ENCODE results near the gene FAM13A. TPM values are rescaled to one million over a fixed set of nuclear protein-coding genes. Genes with fewer than 3 reads are reported as not detected.

FAM13A gene
- total RNA-seq, 2 experiments from 2014 or later: 9.6 to 10.2 TPM

DNA sequence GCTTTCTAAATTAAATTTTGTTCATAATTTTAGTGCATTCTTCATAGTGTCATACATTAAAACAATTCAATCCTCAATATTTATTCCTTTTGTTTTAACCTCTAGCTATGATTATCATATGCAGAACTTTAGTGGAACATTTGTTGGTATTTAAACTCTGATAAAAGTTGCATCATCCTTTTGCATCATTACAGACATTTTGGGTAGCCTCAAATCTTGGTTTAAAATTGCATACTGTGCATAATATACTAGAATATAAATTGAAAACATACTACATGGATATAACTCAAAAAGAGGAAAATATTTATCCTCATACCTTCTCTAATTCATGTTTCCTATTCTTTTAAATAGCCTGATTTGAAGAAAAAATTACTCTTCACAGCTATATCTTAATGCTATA lies 262.0 kb downstream of the FAM13A start:
- H3K4me3 ChIP-seq (ENCODE audit: low read length): no peak overlapping the region
- H3K9me3 Mint-ChIP-seq: no peaks in the 10 kb centered on the region
- TF ChIP-seq, protein P1, sequence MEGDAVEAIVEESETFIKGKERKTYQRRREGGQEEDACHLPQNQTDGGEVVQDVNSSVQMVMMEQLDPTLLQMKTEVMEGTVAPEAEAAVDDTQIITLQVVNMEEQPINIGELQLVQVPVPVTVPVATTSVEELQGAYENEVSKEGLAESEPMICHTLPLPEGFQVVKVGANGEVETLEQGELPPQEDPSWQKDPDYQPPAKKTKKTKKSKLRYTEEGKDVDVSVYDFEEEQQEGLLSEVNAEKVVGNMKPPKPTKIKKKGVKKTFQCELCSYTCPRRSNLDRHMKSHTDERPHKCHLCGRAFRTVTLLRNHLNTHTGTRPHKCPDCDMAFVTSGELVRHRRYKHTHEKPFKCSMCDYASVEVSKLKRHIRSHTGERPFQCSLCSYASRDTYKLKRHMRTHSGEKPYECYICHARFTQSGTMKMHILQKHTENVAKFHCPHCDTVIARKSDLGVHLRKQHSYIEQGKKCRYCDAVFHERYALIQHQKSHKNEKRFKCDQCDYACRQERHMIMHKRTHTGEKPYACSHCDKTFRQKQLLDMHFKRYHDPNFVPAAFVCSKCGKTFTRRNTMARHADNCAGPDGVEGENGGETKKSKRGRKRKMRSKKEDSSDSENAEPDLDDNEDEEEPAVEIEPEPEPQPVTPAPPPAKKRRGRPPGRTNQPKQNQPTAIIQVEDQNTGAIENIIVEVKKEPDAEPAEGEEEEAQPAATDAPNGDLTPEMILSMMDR (IDR thresholded peaks at IDR 0.05): no peak
- H3K4me1 ChIP-seq (ENCODE audit: insufficient read depth, low read length): no peaks in the 10 kb centered on the region
- no peaks in the 10 kb centered on the region for H3K4me1 Mint-ChIP-seq (ENCODE audit: low read depth)
- no peaks in the 10 kb centered on the region for H3K27me3 ChIP-seq (ENCODE audit: control insufficient read depth in 1 of 2, insufficient read depth in 2 of 2, low read length in 2 of 2)
- CTCF ChIA-PET: no interaction called here
- peaks cover 3% of the 10 kb centered on the region for H3K36me3 ChIP-seq (ENCODE audit: insufficient read depth, low read length)
- DNase-seq (no peak), ATAC-seq (ENCODE audit: poor library complexity) (no peak)
- intact Hi-C loops (cut with DNase I, micrococcal nuclease): loop anchor here (10.0 kb wide), 2 partner anchors 260 to 270 kb away; partner anchors contain the start of gene PYURF (in 1 of the 2)
- no peaks in the 10 kb centered on the region for H3K9me3 ChIP-seq (ENCODE audit: control insufficient read depth in 1 of 2, insufficient read depth in 1 of 2, low read length in 2 of 2)
- no peaks in the 10 kb centered on the region for H3K36me3 Mint-ChIP-seq (ENCODE audit: low read depth)
- no peak overlapping the region for H3K27ac Mint-ChIP-seq
- POLR2A ChIA-PET: no interaction called here
- no peak overlapping the region for H3K4me3 Mint-ChIP-seq
- no peak overlapping the region for H3K27ac ChIP-seq (ENCODE audit: low read depth in 1 of 2, low read length in 2 of 2)
- H3K27me3 Mint-ChIP-seq: no peaks in the 10 kb centered on the region

DNA sequence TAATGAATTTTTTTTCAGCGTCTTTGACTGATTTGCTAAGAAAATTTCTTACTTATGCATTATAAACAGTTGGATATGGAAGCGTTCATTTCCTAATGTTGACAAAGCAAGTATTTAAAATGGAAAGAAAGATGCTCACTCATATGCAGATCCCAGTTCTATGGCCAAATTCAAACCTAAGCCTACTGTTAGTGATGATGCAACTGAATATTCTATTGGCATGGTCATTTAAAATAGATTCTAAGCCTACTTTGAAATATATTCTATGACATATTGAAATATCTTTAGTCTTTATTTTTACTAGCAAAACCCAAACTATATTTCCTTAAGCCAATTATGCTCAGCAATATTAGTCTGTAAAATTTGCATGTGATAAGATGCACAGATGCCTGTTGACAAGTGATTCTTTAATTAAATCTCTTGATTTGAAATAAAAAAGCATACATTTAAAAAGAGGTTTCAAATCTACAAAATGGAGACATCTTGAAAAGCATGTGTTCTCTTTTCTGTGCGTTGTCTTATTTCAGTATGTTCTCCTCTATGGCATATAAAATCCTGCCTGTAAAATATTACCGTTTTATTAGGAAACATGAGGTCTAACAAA lies 262.8 kb downstream of the FAM13A start:
- Mint-ChIP-seq H3K9me3 (no peaks in the 10 kb centered on the region), H3K36me3 (ENCODE audit: low read depth) (no peaks in the 10 kb centered on the region), H3K27me3 (no peaks in the 10 kb centered on the region), H3K4me3 (no peak overlapping the region), H3K27ac (no peak overlapping the region), H3K4me1 (ENCODE audit: low read depth) (no peaks in the 10 kb centered on the region)
- no peaks in the 10 kb centered on the region for H3K36me3 ChIP-seq (ENCODE audit: insufficient read depth, low read length)
- no peak overlapping the region for H3K4me3 ChIP-seq (ENCODE audit: low read length)
- no peak for DNase-seq
- CTCF ChIA-PET: no interaction called here
- TF ChIP-seq, protein P1 (IDR thresholded peaks at IDR 0.05): no peak
- H3K27ac ChIP-seq (ENCODE audit: low read depth in 1 of 2, low read length in 2 of 2): no peak overlapping the region
- ATAC-seq (ENCODE audit: poor library complexity): no peak
- intact Hi-C loops (cut with DNase I, micrococcal nuclease): loop anchor here (10.0 kb wide), 2 partner anchors 259 to 269 kb away; partner anchors contain the start of gene PYURF (in 1 of the 2)
- H3K4me1 ChIP-seq (ENCODE audit: insufficient read depth, low read length): no peaks in the 10 kb centered on the region
- POLR2A ChIA-PET: no interaction called here
- H3K9me3 ChIP-seq (ENCODE audit: control insufficient read depth in 1 of 2, insufficient read depth in 1 of 2, low read length in 2 of 2): no peaks in the 10 kb centered on the region
- H3K27me3 ChIP-seq (ENCODE audit: control insufficient read depth in 1 of 2, insufficient read depth in 2 of 2, low read length in 2 of 2): no peaks in the 10 kb centered on the region

DNA sequence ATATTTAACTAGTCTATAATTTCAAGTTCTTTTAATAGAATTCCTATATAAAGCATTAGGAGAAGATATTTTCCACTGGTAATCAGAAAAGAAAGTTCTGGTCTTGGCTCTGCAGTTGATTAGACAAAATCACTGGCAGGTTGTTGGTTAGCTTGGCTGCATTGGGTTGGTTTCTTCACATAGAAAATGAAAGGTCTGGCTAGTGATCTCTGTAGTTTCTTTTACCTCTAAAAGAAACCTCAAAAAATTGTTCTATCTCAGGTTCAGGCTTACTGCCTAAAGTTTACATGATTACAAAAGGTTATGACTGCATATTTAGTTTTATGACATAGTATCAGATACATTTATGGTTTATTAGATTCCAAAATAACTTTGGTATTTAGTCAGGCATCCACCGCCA lies 263.5 kb downstream of the FAM13A start:
- Histone ChIP-seq H3K36me3 (ENCODE audit: insufficient read depth, low read length) (no peaks in the 10 kb centered on the region), H3K27me3 (ENCODE audit: control insufficient read depth in 1 of 2, insufficient read depth in 2 of 2, low read length in 2 of 2) (no peaks in the 10 kb centered on the region), H3K4me1 (ENCODE audit: insufficient read depth, low read length) (no peaks in the 10 kb centered on the region), H3K9me3 (ENCODE audit: control insufficient read depth in 1 of 2, insufficient read depth in 1 of 2, low read length in 2 of 2) (no peaks in the 10 kb centered on the region), H3K27ac (ENCODE audit: low read depth in 1 of 2, low read length in 2 of 2) (no peak overlapping the region), H3K4me3 (ENCODE audit: low read length) (no peak overlapping the region)
- Mint-ChIP-seq H3K36me3 (ENCODE audit: low read depth) (no peaks in the 10 kb centered on the region), H3K4me1 (ENCODE audit: low read depth) (no peaks in the 10 kb centered on the region), H3K27me3 (no peaks in the 10 kb centered on the region), H3K27ac (no peak overlapping the region), H3K9me3 (no peaks in the 10 kb centered on the region), H3K4me3 (no peak overlapping the region)
- POLR2A ChIA-PET: no interaction called here
- intact Hi-C loops (cut with DNase I, micrococcal nuclease): loop anchor here (10.0 kb wide), 2 partner anchors 259 to 269 kb away; partner anchors contain the start of gene PYURF (in 1 of the 2)
- CTCF ChIA-PET: no interaction called here
- no peak for ATAC-seq (ENCODE audit: poor library complexity)
- DNase-seq: no peak
- TF ChIP-seq, protein P1 (IDR thresholded peaks at IDR 0.05): no peak
